Endothelial cell (in vitro differentiated cells): ENCODE results near the gene THEM5. TPM values are rescaled to one million over a fixed set of nuclear protein-coding genes. Genes with fewer than 3 reads are reported as not detected.
A peak's percentile ranks its signal among the peaks of the same experiment; 100 is the strongest.

Experiments
- DNase-seq: peaks from one replicate; pipeline ENCODE4 v3.0.0; 2021; ENCODE audit warnings: low spot score
- H3K27ac Mint-ChIP-seq: one replicate; pipeline ENCODE4 v1.8.0; 2021; ENCODE audit warnings: mixed read lengths, inconsistent platforms; ENCODE audit not compliant: unreplicated experiment
- H3K27me3 Mint-ChIP-seq: one replicate; pipeline ENCODE4 v1.8.0; 2021; ENCODE audit warnings: mild to moderate bottlenecking, moderate library complexity, mixed read lengths, inconsistent platforms; ENCODE audit not compliant: unreplicated experiment
- H3K36me3 Mint-ChIP-seq: one replicate; pipeline ENCODE4 v1.8.0; 2021; ENCODE audit warnings: mild to moderate bottlenecking, low read depth, mixed read lengths, inconsistent platforms; ENCODE audit not compliant: unreplicated experiment
- H3K4me1 Mint-ChIP-seq: one replicate; pipeline ENCODE4 v1.8.0; 2021; ENCODE audit warnings: mild to moderate bottlenecking, mixed read lengths, inconsistent platforms; ENCODE audit not compliant: unreplicated experiment
- H3K4me3 Mint-ChIP-seq: one replicate; pipeline ENCODE4 v1.8.0; 2021; ENCODE audit warnings: mild to moderate bottlenecking, mixed read lengths, inconsistent platforms; ENCODE audit not compliant: unreplicated experiment
- H3K9me3 Mint-ChIP-seq: one replicate; pipeline ENCODE4 v1.8.0; 2021; ENCODE audit warnings: mixed read lengths, inconsistent platforms; ENCODE audit not compliant: unreplicated experiment
- total RNA-seq: library from RNA; stranded (reverse); fragmentation: NEBNext Ultra II Directional; extraction: Animal tissue kit (Norgen Biotek cat#: 25700); gene quantifications from one replicate; pipeline ENCODE4 v1.2.1, GENCODE V29; 2021; ENCODE audit not compliant: unreplicated experiment
- TF ChIP-seq, protein P1 (sequence below): fragments of 200-600 bp; sonication (generic); IDR thresholded peaks from one replicate; pipeline ENCODE4 v1.5.0; 2021; ENCODE audit warnings: antibody characterized with exemption; ENCODE audit not compliant: unreplicated experiment

The THEM5 gene
- total RNA-seq, 1 donor from 2014 or later: not detected

- H3K36me3 Mint-ChIP-seq: peaks cover 10% of the 10 kb centered on the region
- TF ChIP-seq, protein P1, sequence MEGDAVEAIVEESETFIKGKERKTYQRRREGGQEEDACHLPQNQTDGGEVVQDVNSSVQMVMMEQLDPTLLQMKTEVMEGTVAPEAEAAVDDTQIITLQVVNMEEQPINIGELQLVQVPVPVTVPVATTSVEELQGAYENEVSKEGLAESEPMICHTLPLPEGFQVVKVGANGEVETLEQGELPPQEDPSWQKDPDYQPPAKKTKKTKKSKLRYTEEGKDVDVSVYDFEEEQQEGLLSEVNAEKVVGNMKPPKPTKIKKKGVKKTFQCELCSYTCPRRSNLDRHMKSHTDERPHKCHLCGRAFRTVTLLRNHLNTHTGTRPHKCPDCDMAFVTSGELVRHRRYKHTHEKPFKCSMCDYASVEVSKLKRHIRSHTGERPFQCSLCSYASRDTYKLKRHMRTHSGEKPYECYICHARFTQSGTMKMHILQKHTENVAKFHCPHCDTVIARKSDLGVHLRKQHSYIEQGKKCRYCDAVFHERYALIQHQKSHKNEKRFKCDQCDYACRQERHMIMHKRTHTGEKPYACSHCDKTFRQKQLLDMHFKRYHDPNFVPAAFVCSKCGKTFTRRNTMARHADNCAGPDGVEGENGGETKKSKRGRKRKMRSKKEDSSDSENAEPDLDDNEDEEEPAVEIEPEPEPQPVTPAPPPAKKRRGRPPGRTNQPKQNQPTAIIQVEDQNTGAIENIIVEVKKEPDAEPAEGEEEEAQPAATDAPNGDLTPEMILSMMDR: no peak
- peaks cover 20% of the 10 kb centered on the region for H3K27me3 Mint-ChIP-seq
- no peak overlapping the region for H3K27ac Mint-ChIP-seq
- H3K4me1 Mint-ChIP-seq: peaks cover 45% of the 10 kb centered on the region
- DNase-seq: no peak
- peak overlapping the region; percentile 76 for H3K4me3 Mint-ChIP-seq
- H3K9me3 Mint-ChIP-seq: no peaks in the 10 kb centered on the region
Observed at GRCh38 chr1:151837197-151837596, 16.3 kb downstream of the THEM5 start.

GRCh38 chr1:151835596-151835995 lies 17.9 kb downstream of the THEM5 start:
- H3K36me3 Mint-ChIP-seq: peaks cover 10% of the 10 kb centered on the region
- H3K9me3 Mint-ChIP-seq: no peaks in the 10 kb centered on the region
- TF ChIP-seq, protein P1: no peak
- peaks cover 33% of the 10 kb centered on the region for H3K4me1 Mint-ChIP-seq
- H3K27ac Mint-ChIP-seq: peak overlapping the region; percentile 7
- no peak overlapping the region for H3K4me3 Mint-ChIP-seq
- DNase-seq: no peak
- H3K27me3 Mint-ChIP-seq: peaks cover 20% of the 10 kb centered on the region

GRCh38 chr1:151834239-151834638 lies 19.3 kb downstream of the THEM5 start:
- H3K36me3 Mint-ChIP-seq: peaks cover 10% of the 10 kb centered on the region
- peaks cover 20% of the 10 kb centered on the region for H3K27me3 Mint-ChIP-seq
- no peak overlapping the region for H3K27ac Mint-ChIP-seq

GRCh38 chr1:151833172-151833900 lies 20.2 kb downstream of the THEM5 start:
- TF ChIP-seq, protein P1: no peak
- no peak overlapping the region for H3K4me3 Mint-ChIP-seq
- no peak overlapping the region for H3K27ac Mint-ChIP-seq
- H3K27me3 Mint-ChIP-seq: peaks cover 20% of the 10 kb centered on the region
- H3K9me3 Mint-ChIP-seq: no peaks in the 10 kb centered on the region
- peaks cover 10% of the 10 kb centered on the region for H3K36me3 Mint-ChIP-seq
- no peak for DNase-seq
- peaks cover 44% of the 10 kb centered on the region for H3K4me1 Mint-ChIP-seq

More at GRCh38 chr1:151834239-151834638, 19.3 kb downstream of the THEM5 start:
- TF ChIP-seq, protein P1: no peak
- DNase-seq: no peak
- Mint-ChIP-seq H3K4me3 (no peak overlapping the region), H3K4me1 (peaks cover 37% of the 10 kb centered on the region), H3K9me3 (no peaks in the 10 kb centered on the region)

GRCh38 chr1:151832318-151832980 lies 21.1 kb downstream of the THEM5 start:
- H3K27me3 Mint-ChIP-seq: peaks cover 18% of the 10 kb centered on the region
- DNase-seq: no peak
- peaks cover 7% of the 10 kb centered on the region for H3K36me3 Mint-ChIP-seq
- TF ChIP-seq, protein P1: no peak
- H3K9me3 Mint-ChIP-seq: no peaks in the 10 kb centered on the region
- no peak overlapping the region for H3K4me3 Mint-ChIP-seq
- H3K4me1 Mint-ChIP-seq: peaks cover 50% of the 10 kb centered on the region
- no peak overlapping the region for H3K27ac Mint-ChIP-seq
